ENCODE data around the gene TPH2. TPM values are rescaled to one million over a fixed set of nuclear protein-coding genes. Genes with fewer than 3 reads are reported as not detected.

The TPH2 gene
- total and polyA plus RNA-seq, 2 experiments from 2014 or later = not detected

- H3K79me2 ChIP-seq = no peaks in the 10 kb centered on the region
- H3K9me3 ChIP-seq (ENCODE audit: low read depth) = no peaks in the 10 kb centered on the region
- peaks cover 11% of the 10 kb centered on the region for H3K4me1 ChIP-seq (ENCODE audit: insufficient read depth)
- H4K20me1 ChIP-seq (ENCODE audit: insufficient read depth, poor library complexity, severe bottlenecking) = no peaks in the 10 kb centered on the region
- no peak overlapping the region for H3K4me2 ChIP-seq
- DNase-seq (ENCODE audit: low spot score) = no peak
- H3K4me3 ChIP-seq = no peak overlapping the region
- 77% methylated on average over 2 of the region's 2 CpGs for WGBS (ENCODE audit: low lambda C conversion rate, missing lambda C conversion rate)
- no peaks in the 10 kb centered on the region for H3K27me3 ChIP-seq
- no peaks in the 10 kb centered on the region for H3K9me2 ChIP-seq (replicated peaks; ENCODE audit: insufficient read depth)
- H3K36me3 ChIP-seq (replicated peaks; ENCODE audit: insufficient read depth, low read depth) = no peaks in the 10 kb centered on the region
- no peak overlapping the region for H2AFZ ChIP-seq
- TF ChIP-seq CTCF (IDR thresholded peaks at IDR 0.05; ENCODE audit: poor library complexity) = no peak
- TF ChIP-seq EZH2phosphoT487 (IDR thresholded peaks at IDR 0.05; ENCODE audit: low read depth, severe bottlenecking, unreplicated experiment) = no peak
- no peak for TF ChIP-seq EZH2 (IDR thresholded peaks at IDR 0.05; ENCODE audit: borderline replicate concordance)
- peak overlapping the region; percentile 86 for H3K27ac ChIP-seq
Observed at GRCh38 chr12:72054511-72054910, 115.9 kb downstream of the TPH2 start.

GRCh38 chr12:72057330-72057914, 118.8 kb downstream of the TPH2 start:
- no peak overlapping the region for H3K4me2 ChIP-seq
- WGBS (ENCODE audit: low lambda C conversion rate, missing lambda C conversion rate) = 29% methylated on average over 5 of the region's 5 CpGs
- H3K9me3 ChIP-seq (ENCODE audit: low read depth) = no peaks in the 10 kb centered on the region
- H3K4me1 ChIP-seq (ENCODE audit: insufficient read depth) = peaks cover 11% of the 10 kb centered on the region
- H3K27ac ChIP-seq = no peak overlapping the region
- no peaks in the 10 kb centered on the region for H3K36me3 ChIP-seq (replicated peaks; ENCODE audit: insufficient read depth, low read depth)
- no peaks in the 10 kb centered on the region for H3K27me3 ChIP-seq
- peak; percentile 27 for DNase-seq (ENCODE audit: low spot score)
- TF ChIP-seq CTCF (IDR thresholded peaks at IDR 0.05; ENCODE audit: poor library complexity) = no peak
- no peak for TF ChIP-seq EZH2 (IDR thresholded peaks at IDR 0.05; ENCODE audit: borderline replicate concordance)
- TF ChIP-seq EZH2phosphoT487 (IDR thresholded peaks at IDR 0.05; ENCODE audit: low read depth, severe bottlenecking, unreplicated experiment) = no peak
- H2AFZ ChIP-seq = no peak overlapping the region
- H3K9me2 ChIP-seq (replicated peaks; ENCODE audit: insufficient read depth) = no peaks in the 10 kb centered on the region
- no peak overlapping the region for H3K4me3 ChIP-seq
- H3K79me2 ChIP-seq = no peaks in the 10 kb centered on the region
- H4K20me1 ChIP-seq (ENCODE audit: insufficient read depth, poor library complexity, severe bottlenecking) = no peaks in the 10 kb centered on the region

- Histone ChIP-seq H3K9me2 (replicated peaks; ENCODE audit: insufficient read depth) (no peaks in the 10 kb centered on the region), H4K20me1 (ENCODE audit: insufficient read depth, poor library complexity, severe bottlenecking) (no peaks in the 10 kb centered on the region), H2AFZ (no peak overlapping the region), H3K36me3 (replicated peaks; ENCODE audit: insufficient read depth, low read depth) (no peaks in the 10 kb centered on the region), H3K27me3 (no peaks in the 10 kb centered on the region), H3K4me2 (no peak overlapping the region), H3K27ac (no peak overlapping the region), H3K4me3 (no peak overlapping the region), H3K79me2 (no peaks in the 10 kb centered on the region), H3K4me1 (ENCODE audit: insufficient read depth) (no peaks in the 10 kb centered on the region), H3K9me3 (ENCODE audit: low read depth) (no peaks in the 10 kb centered on the region)
- TF ChIP-seq EZH2phosphoT487 (IDR thresholded peaks at IDR 0.05; ENCODE audit: low read depth, severe bottlenecking, unreplicated experiment) (no peak), EZH2 (IDR thresholded peaks at IDR 0.05; ENCODE audit: borderline replicate concordance) (no peak), CTCF (IDR thresholded peaks at IDR 0.05; ENCODE audit: poor library complexity) (no peak)
- WGBS (ENCODE audit: low lambda C conversion rate, missing lambda C conversion rate) = 58% methylated on average over 2 of the region's 2 CpGs
- DNase-seq (ENCODE audit: low spot score) = no peak
Observed at GRCh38 chr12:72063073-72063472, 124.4 kb downstream of the TPH2 start.
